Spinal cord (tissue), 10 donors: ENCODE data around the gene IMMP1L. TPM values are rescaled to one million over a fixed set of nuclear protein-coding genes. Genes with fewer than 3 reads are reported as not detected.
A peak's percentile ranks its signal among the peaks of the same experiment; 100 is the strongest.

ENCODE experiments used
- DNase-seq, 6 donors: peaks; one replicate each; pipeline versions ENCODE4 v3.0.0 to v3.0.0-alpha.2; 2013 to 2015; ENCODE audit warnings: low spot score in 6 of 6, low read depth in 4 of 6
- H3K27ac ChIP-seq: one replicate; pipeline ENCODE4 v1.5.1; 2013; ENCODE audit warnings: low read depth, low read length, control low read depth
- H3K27me3 ChIP-seq: one replicate; pipeline ENCODE4 v1.6.1; 2013; ENCODE audit warnings: low read length; ENCODE audit not compliant: control insufficient read depth, insufficient read depth
- H3K36me3 ChIP-seq: one replicate; pipeline ENCODE4 v1.6.1; 2013; ENCODE audit warnings: low read length; ENCODE audit not compliant: control insufficient read depth, insufficient read depth
- H3K4me1 ChIP-seq: one replicate; pipeline ENCODE4 v1.6.1; 2013; ENCODE audit warnings: low read length; ENCODE audit not compliant: control insufficient read depth, insufficient read depth
- H3K4me3 ChIP-seq: one replicate; pipeline ENCODE4 v1.5.1; 2013; ENCODE audit warnings: low read depth, low read length, control low read depth
- H3K9me3 ChIP-seq: one replicate; pipeline ENCODE4 v1.6.1; 2013; ENCODE audit warnings: low read length; ENCODE audit not compliant: control insufficient read depth, insufficient read depth
- WGBS: methylation state at CpG from one replicate; pipeline ENCODE4 v1.1.5; 2013; ENCODE audit warnings: missing lambda C conversion rate; ENCODE audit not compliant: insufficient coverage; 5-methylcytosine and 5-hydroxymethylcytosine counted together
- polyA plus RNA-seq, 2 donors: library from polyadenylated mRNA; unstranded; fragments of 120-200 nt; gene quantifications; one replicate each; pipeline ENCODE4 v1.2.1, GENCODE V29; 2013; ENCODE audit not compliant: insufficient read length in 2 of 2
- total RNA-seq, 2 donors: library from RNA; depleted of rRNA in 1 of 2; stranded (reverse); fragments of 120-200 nt in 1 of 2; fragments of >200 nt in 1 of 2; gene quantifications; one replicate each; pipeline versions ENCODE4 v1.2.3 to v1.2.4, GENCODE V29; 2013 to 2014
- donor health status: healthy.

The IMMP1L gene
- total and polyA plus RNA-seq, 4 donors, result 27.2 to 73.4 (median 66.9) TPM

DNA sequence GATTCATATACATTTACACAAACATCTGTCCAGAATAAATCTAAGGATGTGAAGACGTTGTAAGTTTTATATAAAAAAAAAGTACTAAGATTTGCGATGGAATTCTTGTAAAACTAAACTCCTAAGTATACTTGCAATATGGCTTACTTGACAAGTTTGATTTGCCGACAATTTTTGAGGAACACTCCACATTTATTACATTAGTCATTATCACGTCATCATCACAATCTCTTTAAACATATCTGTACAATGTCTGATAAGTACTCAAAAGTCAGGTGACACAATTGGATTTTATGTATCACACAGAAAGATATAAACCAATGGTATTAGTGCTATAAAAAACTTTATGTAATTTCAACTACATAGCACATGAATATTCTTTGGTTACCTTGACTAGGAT is 30.4 kb downstream of the IMMP1L start:
- Histone ChIP-seq H3K27ac (no peak overlapping the region), H3K36me3 (no peaks in the 10 kb centered on the region), H3K4me1 (no peaks in the 10 kb centered on the region), H3K9me3 (peaks cover 3% of the 10 kb centered on the region), H3K27me3 (no peaks in the 10 kb centered on the region), H3K4me3 (no peak overlapping the region)
- no peak for DNase-seq
- WGBS, result no CpG with 5 or more reads among the region's 4 CpGs

DNA sequence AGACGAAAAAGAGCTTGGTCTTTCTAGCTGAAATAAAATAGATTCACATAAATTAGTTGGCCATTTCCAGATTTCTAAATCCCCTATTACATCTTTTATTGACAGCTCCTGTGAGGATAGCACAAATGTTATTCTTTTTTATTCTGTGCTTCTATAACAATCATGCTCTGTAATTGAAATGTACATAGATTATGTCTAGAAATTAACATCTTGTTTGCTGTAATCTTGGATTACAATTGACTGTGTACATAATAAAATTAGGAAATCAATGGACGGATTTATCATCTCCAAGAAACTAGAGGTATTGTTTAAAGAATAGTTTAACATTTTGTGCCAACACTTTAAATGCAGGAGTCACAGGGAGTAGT is 31.2 kb downstream of the IMMP1L start:
- no peaks in the 10 kb centered on the region for H3K4me1 ChIP-seq
- DNase-seq, result no peak
- no peaks in the 10 kb centered on the region for H3K27me3 ChIP-seq
- H3K27ac ChIP-seq, result no peak overlapping the region
- WGBS, result no CpG with 5 or more reads among the region's 2 CpGs
- no peak overlapping the region for H3K4me3 ChIP-seq
- H3K36me3 ChIP-seq, result no peaks in the 10 kb centered on the region
- peaks cover 3% of the 10 kb centered on the region for H3K9me3 ChIP-seq

DNA sequence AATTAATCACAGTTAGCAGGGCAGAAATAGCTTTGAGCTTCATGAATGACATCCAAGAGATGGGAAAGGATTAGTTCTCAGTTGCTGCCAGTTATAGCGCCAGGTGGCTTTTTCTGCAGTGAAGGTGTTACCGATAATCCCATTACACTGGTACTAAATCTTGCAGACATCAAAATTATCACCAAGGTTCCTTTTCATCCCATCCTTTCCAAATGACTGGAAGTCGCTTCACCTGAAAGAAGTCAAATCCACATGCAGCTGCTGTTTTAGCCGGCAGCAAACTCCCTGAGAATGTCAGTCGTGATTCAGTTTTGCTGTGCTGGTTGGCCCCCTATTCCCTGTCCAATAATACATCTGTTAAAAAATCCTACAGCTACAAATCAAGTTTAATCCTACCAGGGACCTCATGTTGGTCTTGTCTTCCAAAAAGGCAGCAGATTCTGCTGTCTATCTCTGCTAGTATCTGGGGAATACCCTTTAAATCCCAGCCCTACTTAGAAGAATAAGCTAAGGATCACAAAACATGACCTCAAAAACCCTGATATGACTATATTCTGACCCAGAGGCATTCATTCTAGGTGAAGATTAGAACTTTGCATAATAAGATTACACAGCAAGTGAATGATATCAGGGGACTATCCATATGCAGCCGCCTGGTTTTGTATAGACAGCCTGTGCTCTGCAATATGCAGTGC is 31.7 kb downstream of the IMMP1L start:
- peaks cover 3% of the 10 kb centered on the region for H3K9me3 ChIP-seq
- no peaks in the 10 kb centered on the region for H3K27me3 ChIP-seq
- peak in 2 of 6 donors; percentile 17 to 42 for DNase-seq
- peaks cover 2% of the 10 kb centered on the region for H3K36me3 ChIP-seq
- no peak overlapping the region for H3K27ac ChIP-seq
- H3K4me1 ChIP-seq, result no peaks in the 10 kb centered on the region
- WGBS, result 63% methylated on average over 4 of the region's 6 CpGs
- H3K4me3 ChIP-seq, result no peak overlapping the region

DNA sequence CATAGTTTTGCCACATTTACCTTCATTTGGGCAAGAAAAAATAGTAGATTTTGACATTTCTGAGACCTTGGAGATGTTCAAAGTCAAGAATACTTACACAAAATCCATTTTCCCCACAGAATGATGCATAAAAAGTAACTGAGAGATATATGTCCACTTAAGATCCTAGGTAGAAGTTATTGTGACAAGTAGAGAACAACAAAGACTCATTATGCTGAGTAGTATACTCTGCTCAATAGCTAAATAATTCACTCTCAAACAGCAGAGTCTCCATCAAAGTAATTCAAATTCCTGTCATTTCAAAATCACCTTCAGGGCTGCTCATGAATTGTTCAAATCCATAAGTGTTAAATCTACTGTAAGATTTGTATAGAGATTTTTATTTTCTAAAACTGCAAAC is 35.3 kb downstream of the IMMP1L start:
- Histone ChIP-seq H3K9me3 (peaks cover 3% of the 10 kb centered on the region), H3K4me3 (no peak overlapping the region), H3K4me1 (no peaks in the 10 kb centered on the region), H3K36me3 (peaks cover 2% of the 10 kb centered on the region), H3K27ac (no peak overlapping the region), H3K27me3 (no peaks in the 10 kb centered on the region)
- DNase-seq, result no peak

DNA sequence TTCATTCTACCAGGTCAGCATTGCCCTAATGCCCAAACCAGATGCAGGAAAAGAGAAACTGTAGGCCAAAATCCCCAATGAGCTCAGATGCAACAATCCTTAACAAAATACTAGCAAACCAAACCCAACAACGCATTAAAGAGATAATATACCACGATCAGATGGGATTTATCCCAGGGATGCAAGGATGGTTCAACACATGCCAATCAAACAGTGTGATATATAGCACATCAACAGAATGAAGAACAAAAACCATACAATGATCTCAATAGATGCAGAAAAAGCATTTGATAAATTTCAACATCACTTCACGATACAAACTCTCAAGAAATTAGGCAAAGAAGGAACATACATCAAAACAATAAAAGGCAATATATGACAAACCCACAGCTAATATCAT is 45.0 kb downstream of the IMMP1L start:
- Histone ChIP-seq H3K4me1 (no peaks in the 10 kb centered on the region), H3K27me3 (no peaks in the 10 kb centered on the region), H3K36me3 (no peaks in the 10 kb centered on the region), H3K4me3 (no peak overlapping the region), H3K9me3 (peaks cover 9% of the 10 kb centered on the region), H3K27ac (no peak overlapping the region)
- DNase-seq, result no peak
- WGBS, result 100% methylated on average over 2 of the region's 3 CpGs

DNA sequence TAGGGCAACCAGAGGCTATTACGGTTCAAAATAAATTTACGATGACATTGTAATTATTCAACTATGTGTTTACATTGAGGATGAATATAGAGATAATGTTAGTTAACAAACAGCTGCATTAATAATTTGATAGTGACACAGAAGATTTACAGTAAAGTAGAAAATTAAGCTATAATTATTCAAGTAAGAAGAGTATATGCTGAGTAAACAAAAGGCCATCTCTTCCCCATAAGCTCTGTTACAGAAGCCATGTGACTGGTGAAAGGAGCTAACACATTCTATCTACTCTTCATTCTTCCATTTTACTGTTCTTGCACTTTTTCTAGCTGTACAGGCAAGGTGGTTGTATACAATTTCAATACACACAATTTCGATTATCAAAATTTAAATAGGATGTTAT is 54.2 kb downstream of the IMMP1L start:
- Histone ChIP-seq H3K4me3 (no peak overlapping the region), H3K4me1 (peaks cover 3% of the 10 kb centered on the region), H3K27me3 (no peaks in the 10 kb centered on the region), H3K27ac (no peak overlapping the region), H3K36me3 (no peaks in the 10 kb centered on the region), H3K9me3 (no peaks in the 10 kb centered on the region)
- no peak for DNase-seq
- no CpG with 5 or more reads among the region's 3 CpGs for WGBS

DNA sequence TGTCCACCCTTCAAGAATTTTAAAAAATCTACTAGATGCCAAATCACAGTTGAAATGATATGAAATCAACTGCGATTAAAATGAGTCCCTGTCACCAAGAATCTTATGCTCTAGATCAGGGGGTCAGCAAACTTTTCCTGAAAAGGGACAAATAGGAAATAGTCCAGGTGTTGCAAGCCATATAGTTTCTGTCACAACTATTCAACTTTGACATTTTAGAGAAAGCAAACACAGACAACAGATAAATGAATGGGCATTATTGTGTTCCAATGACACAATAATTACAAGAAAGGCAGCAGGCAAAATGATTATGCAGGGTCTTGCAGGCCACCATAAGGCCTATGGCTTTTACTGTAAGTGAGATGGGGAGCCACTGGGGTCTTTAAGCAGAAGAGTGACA is 58.6 kb downstream of the IMMP1L start:
- Histone ChIP-seq H3K36me3 (no peaks in the 10 kb centered on the region), H3K27me3 (no peaks in the 10 kb centered on the region), H3K9me3 (no peaks in the 10 kb centered on the region), H3K4me3 (no peak overlapping the region), H3K4me1 (peaks cover 3% of the 10 kb centered on the region), H3K27ac (no peak overlapping the region)
- no peak for DNase-seq
- no CpG with 5 or more reads among the region's 1 CpG for WGBS

DNA sequence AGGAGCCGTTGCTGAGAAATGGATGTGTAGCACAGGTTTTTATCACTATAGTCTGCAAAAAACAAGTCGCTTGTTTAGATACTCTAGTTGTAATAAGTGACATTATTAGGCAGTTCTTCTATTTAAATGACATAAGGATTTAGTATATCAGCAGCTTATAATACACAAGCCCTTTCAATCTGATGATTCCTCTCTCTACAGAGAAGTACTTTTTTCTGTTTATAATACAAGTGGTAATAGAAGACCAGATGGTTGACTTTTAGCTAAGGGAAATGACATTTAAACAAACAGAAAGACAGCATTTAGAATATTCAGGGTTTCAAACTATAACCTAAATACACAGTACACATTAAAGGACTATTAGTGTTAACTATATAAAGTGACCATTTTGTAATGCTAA is 60.4 kb downstream of the IMMP1L start:
- WGBS, result no CpG with 5 or more reads among the region's 2 CpGs
- H3K4me3 ChIP-seq, result no peak overlapping the region
- H3K27ac ChIP-seq, result no peak overlapping the region
- no peaks in the 10 kb centered on the region for H3K9me3 ChIP-seq
- H3K27me3 ChIP-seq, result no peaks in the 10 kb centered on the region
- no peaks in the 10 kb centered on the region for H3K36me3 ChIP-seq
- peak in 1 of 6 donors; percentile 11 for DNase-seq
- peaks cover 3% of the 10 kb centered on the region for H3K4me1 ChIP-seq

DNA sequence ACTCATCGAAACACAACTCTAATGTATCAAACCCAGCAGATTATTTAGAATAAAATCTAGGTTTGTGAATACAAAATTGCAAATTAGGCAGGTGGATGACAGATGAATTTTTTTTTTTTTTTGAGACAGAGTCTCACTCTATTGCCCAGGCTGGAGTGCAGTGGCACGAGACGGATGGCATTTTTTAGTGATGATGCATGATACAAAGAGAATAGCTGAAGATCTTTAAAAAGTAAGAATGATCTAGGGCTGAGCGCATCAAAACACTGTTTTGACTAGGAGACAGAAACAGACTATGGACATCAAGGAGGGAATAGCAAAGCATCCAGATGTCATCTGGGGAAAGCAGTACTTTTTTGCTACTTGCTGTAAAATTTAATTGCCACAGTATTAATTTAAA is 63.8 kb downstream of the IMMP1L start:
- Histone ChIP-seq H3K36me3 (no peaks in the 10 kb centered on the region), H3K27me3 (no peaks in the 10 kb centered on the region), H3K9me3 (no peaks in the 10 kb centered on the region), H3K4me3 (no peak overlapping the region), H3K27ac (no peak overlapping the region), H3K4me1 (no peaks in the 10 kb centered on the region)
- DNase-seq, result no peak
- WGBS, result 88% methylated on average over 3 of the region's 4 CpGs

DNA sequence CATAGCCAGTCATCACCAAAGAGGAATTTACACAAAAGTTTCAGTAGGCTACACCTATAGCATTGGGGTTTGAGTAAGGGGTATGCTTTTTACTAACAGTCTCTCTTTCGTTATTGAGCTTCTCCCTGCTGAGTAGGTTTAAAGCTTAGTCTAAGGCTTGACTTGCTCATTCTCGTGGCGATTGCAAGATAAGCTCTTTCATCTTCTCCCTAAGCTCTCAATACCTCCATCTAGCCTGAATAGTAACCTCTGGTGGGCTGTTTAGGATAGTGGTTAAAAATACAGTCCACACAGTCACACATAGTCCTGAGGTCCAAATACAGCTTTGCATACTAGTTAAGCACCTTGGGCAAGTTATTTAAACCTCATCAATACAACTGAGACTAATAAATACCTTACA is 65.6 kb downstream of the IMMP1L start:
- H3K27ac ChIP-seq, result no peak overlapping the region
- H3K36me3 ChIP-seq, result no peaks in the 10 kb centered on the region
- H3K27me3 ChIP-seq, result no peaks in the 10 kb centered on the region
- no peak for DNase-seq
- H3K4me3 ChIP-seq, result no peak overlapping the region
- no CpG with 5 or more reads among the region's 3 CpGs for WGBS
- H3K9me3 ChIP-seq, result no peaks in the 10 kb centered on the region
- no peaks in the 10 kb centered on the region for H3K4me1 ChIP-seq
